ENCODE data around the gene BCAT1. TPM values are rescaled to one million over a fixed set of nuclear protein-coding genes. Genes with fewer than 3 reads are reported as not detected.

The BCAT1 gene
- total and polyA plus RNA-seq, 9 of the 15 experiments (the other 6 are each of a cell fraction or from before 2014, with no cell fraction given), result 38.5 to 157 (median 66.8) TPM

DNA sequence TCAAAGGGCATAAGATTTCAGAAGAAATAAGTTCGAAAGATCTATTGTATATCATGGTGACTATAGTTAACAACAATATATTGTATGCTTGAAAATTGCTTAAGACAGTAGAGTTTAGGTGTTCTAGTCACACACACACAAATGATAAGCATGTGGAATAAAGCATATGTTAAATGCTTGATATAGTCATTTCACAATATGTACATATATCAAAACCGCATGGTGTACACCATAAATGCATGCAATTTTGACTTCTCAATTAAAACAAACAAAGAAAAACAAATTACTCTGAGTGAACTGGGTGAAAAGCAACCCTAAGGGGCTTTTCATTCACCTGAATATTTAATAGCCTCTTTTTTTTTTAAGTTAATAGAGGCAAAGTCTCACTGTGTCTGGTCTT is 40.3 kb upstream of the BCAT1 start (continued):
- TF ChIP-seq MAFF (IDR thresholded peaks at IDR 0.05; ENCODE audit: low read length) (no peak), TAL1 (IDR thresholded peaks at IDR 0.05) (no peak), SRF (CRISPR knock-in tag; IDR thresholded peaks at IDR 0.05) (no peak), FOXM1 (IDR thresholded peaks at IDR 0.05; ENCODE audit: low read depth) (no peak), FOXM1 (CRISPR knock-in tag; IDR thresholded peaks at IDR 0.05; ENCODE audit: low read depth) (no peak), TCF3 (CRISPR knock-in tag; IDR thresholded peaks at IDR 0.05) (no peak)
- TF ChIP-seq, protein P1, sequence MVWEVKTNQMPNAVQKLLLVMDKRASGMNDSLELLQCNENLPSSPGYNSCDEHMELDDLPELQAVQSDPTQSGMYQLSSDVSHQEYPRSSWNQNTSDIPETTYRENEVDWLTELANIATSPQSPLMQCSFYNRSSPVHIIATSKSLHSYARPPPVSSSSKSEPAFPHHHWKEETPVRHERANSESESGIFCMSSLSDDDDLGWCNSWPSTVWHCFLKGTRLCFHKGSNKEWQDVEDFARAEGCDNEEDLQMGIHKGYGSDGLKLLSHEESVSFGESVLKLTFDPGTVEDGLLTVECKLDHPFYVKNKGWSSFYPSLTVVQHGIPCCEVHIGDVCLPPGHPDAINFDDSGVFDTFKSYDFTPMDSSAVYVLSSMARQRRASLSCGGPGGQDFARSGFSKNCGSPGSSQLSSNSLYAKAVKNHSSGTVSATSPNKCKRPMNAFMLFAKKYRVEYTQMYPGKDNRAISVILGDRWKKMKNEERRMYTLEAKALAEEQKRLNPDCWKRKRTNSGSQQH (CRISPR knock-in tag; IDR thresholded peaks at IDR 0.05), result no peak

DNA sequence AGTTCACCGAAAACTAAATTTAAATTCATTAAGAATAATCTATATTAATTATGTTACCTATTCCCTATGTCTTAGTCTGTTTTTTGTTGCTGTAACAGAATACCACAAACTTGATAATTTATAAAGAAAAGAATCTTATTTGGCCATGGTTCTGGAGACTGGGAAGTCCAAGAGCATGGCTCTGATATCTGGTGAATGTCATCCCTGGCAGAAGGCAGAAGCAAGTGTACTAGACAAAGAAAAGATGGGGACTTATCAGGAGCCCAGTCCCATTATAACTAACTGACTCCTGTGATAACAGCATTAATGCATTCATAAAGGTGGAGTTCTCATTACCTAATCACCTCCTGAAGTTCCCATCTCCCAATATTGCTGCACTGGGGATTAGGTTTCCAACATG is 33.3 kb upstream of the BCAT1 start:
- H3K4me2 ChIP-seq (ENCODE audit: insufficient read depth, low read length), result no peak overlapping the region
- no peak overlapping the region for H3K4me3 ChIP-seq
- WGBS (ENCODE audit: insufficient coverage, low coverage, missing lambda C conversion rate), result 19% methylated on average over 1 of the region's 1 CpG
- H3K79me2 ChIP-seq (ENCODE audit: control insufficient read depth, insufficient read depth, low read length), result no peaks in the 10 kb centered on the region
- H3K36me3 ChIP-seq (ENCODE audit: control insufficient read depth, insufficient read depth, low read length), result no peaks in the 10 kb centered on the region
- ATAC-seq (no peak), DNase-seq (ENCODE audit: extremely low read depth in 1 of 4, low spot score in 3 of 4) (no peak), FAIRE-seq (no peak)
- ChIA-PET CTCF (ENCODE audit: low intra/inter-chr PET ratio) (no interaction called here), POLR2A (no interaction called here)
- H3K27me3 ChIP-seq (ENCODE audit: control insufficient read depth in 2 of 2, insufficient read depth in 2 of 2, low read length in 2 of 2), result no peaks in the 10 kb centered on the region; a peak in 1 of 5 replicates
- H3K9me3 ChIP-seq (replicated peaks; ENCODE audit: control insufficient read depth, insufficient read depth, low read depth, low read length), result peaks cover 1% of the 10 kb centered on the region; the same call in 1 of the 2 replicates
- H4K20me1 ChIP-seq (replicated peaks; ENCODE audit: control insufficient read depth, insufficient read depth, low read length), result no peaks in the 10 kb centered on the region
- no TSS peak for BruUV-seq (replicated peaks)
- H3K27ac ChIP-seq (ENCODE audit: extremely low read depth, low read depth, low read length), result no peak overlapping the region
- H3K4me1 ChIP-seq (replicated peaks in 1 of 2; ENCODE audit: control insufficient read depth in 2 of 2, insufficient read depth in 2 of 2, low read length in 2 of 2), result peaks cover 0 to 2% of the 10 kb centered on the region in 2 experiments; a peak in 2 of 5 replicates
- no peak overlapping the region for H3K9ac ChIP-seq (ENCODE audit: insufficient read depth in 1 of 2, low read depth in 2 of 2, low read length in 2 of 2)
- H2AFZ ChIP-seq (ENCODE audit: low read depth, low read length), result no peak overlapping the region
- in situ Hi-C loops (cut with MboI), result loop anchor here (10.0 kb wide), 1 partner anchor 133 kb away; no protein-coding TSS in a partner anchor
- H3K9me1 ChIP-seq (ENCODE audit: control insufficient read depth, insufficient read depth, low read length), result no peaks in the 10 kb centered on the region
- no peak for TF ChIP-seq SMARCB1 (IDR thresholded peaks at IDR 0.05; ENCODE audit: insufficient read length, low read depth)
- intact Hi-C loops (cut with micrococcal nuclease), result no loop called here
